ENCODE results near the gene EVA1C. TPM values are rescaled to one million over a fixed set of nuclear protein-coding genes. Genes with fewer than 3 reads are reported as not detected.

The EVA1C gene
- total and polyA plus RNA-seq, 9 of the 15 experiments (the other 6 are each of a cell fraction or from before 2014, with no cell fraction given), result 0.22 TPM; not detected in 8

GRCh38 chr21:32411350-32412161 lies 950 bp upstream of the EVA1C start (continued):
- no peak for TF ChIP-seq GTF2F1 (IDR thresholded peaks at IDR 0.05; ENCODE audit: low read depth, low read length)
- TF ChIP-seq LCOR (CRISPR knock-in tag; IDR thresholded peaks at IDR 0.05), result no peak
- TF ChIP-seq HCFC1 (IDR thresholded peaks at IDR 0.05; ENCODE audit: low read depth, low read length), result no peak
- no peak for TF ChIP-seq NFE2 (IDR thresholded peaks at IDR 0.05; ENCODE audit: low read depth)
- no peak for TF ChIP-seq ZNF778 (CRISPR knock-in tag; IDR thresholded peaks at IDR 0.05)
- no peak for TF ChIP-seq ZMIZ1 (IDR thresholded peaks at IDR 0.05; ENCODE audit: low read depth in 2 of 2, low read length in 2 of 2)
- TF ChIP-seq RBM22 (IDR thresholded peaks at IDR 0.05; ENCODE audit: low read depth, low read length, poor library complexity, severe bottlenecking), result no peak
- no peak for TF ChIP-seq ATF1 (CRISPR knock-in tag; IDR thresholded peaks at IDR 0.05)
- peak; percentile 82 for TF ChIP-seq ATF1 (tag; IDR thresholded peaks at IDR 0.05)
- TF ChIP-seq TAF9B (IDR thresholded peaks at IDR 0.05; ENCODE audit: partially characterized antibody), result no peak
- TF ChIP-seq HBP1 (CRISPR knock-in tag; IDR thresholded peaks at IDR 0.05), result no peak
- TF ChIP-seq SNIP1 (IDR thresholded peaks at IDR 0.05; ENCODE audit: low read depth), result no peak
- no peak for TF ChIP-seq U2AF1 (optimal IDR thresholded peaks at IDR 0.05; ENCODE audit: low read depth, low read length)
- peak; percentile 67 for TF ChIP-seq RBFOX2 (IDR thresholded peaks at IDR 0.05; ENCODE audit: low read depth, low read length)
- no peak for TF ChIP-seq FOXK1 (CRISPR knock-in tag; IDR thresholded peaks at IDR 0.05; ENCODE audit: borderline replicate concordance)
- no peak for TF ChIP-seq TFAP4 (CRISPR knock-in tag; IDR thresholded peaks at IDR 0.05; ENCODE audit: borderline replicate concordance)
- no peak for TF ChIP-seq ZNF431 (CRISPR knock-in tag; IDR thresholded peaks at IDR 0.05)
- no peak for TF ChIP-seq NR4A1 (CRISPR knock-in tag; IDR thresholded peaks at IDR 0.05)
- TF ChIP-seq NR4A1 (tag; IDR thresholded peaks at IDR 0.05), result 0 out of 2 replicates have a peak, but pooled peaks have one; percentile 15
- TF ChIP-seq JUND (IDR thresholded peaks at IDR 0.05; ENCODE audit: borderline replicate concordance, low read depth, low read length), result no peak
- no peak for TF ChIP-seq JUND (tag; IDR thresholded peaks at IDR 0.05; ENCODE audit: borderline replicate concordance, low read depth, low read length)
- no peak for TF ChIP-seq HDAC1 (IDR thresholded peaks at IDR 0.05)
- TF ChIP-seq ZNF717 (CRISPR knock-in tag; IDR thresholded peaks at IDR 0.05), result no peak
- peak; percentile 48; the same call in 1 of the 2 replicates for TF ChIP-seq CXXC5 (CRISPR knock-in tag; IDR thresholded peaks at IDR 0.05)
- no peak for TF ChIP-seq C11orf30 (IDR thresholded peaks at IDR 0.05; ENCODE audit: low read depth)
